HG03342 (cell line): ENCODE data around the gene RNPEPL1.

ENCODE experiments used
- ATAC-seq: cut with Tn5 transposase; IDR thresholded peaks from one replicate; pipeline ENCODE4 v1.9.1; 2021; ENCODE audit warnings: mild to moderate bottlenecking, moderate library complexity; ENCODE audit not compliant: unreplicated experiment

RNPEPL1 gene

GRCh38 chr2:240588669-240589068 is 20.4 kb downstream of the RNPEPL1 start:
- no peak for ATAC-seq

DNA sequence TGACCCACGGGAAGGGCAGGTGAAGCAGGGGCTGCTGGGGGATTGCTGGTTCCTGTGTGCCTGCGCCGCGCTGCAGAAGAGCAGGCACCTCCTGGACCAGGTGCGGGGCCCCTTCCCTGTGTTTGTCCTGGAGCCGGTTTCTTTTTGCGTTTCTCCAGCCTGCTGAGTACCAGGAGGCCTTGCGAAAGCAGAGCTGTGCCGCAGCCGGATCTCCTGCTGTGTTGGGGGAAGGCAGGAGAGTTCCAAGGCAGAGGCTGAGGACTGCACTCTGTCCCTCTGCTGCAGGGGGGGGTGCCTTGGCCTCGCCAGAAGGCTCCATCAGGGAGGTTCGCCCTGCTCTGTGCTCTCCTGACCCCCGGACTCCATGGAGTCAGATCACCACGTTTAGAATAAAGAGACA is 21.1 kb downstream of the RNPEPL1 start:
- ATAC-seq, result no peak

DNA sequence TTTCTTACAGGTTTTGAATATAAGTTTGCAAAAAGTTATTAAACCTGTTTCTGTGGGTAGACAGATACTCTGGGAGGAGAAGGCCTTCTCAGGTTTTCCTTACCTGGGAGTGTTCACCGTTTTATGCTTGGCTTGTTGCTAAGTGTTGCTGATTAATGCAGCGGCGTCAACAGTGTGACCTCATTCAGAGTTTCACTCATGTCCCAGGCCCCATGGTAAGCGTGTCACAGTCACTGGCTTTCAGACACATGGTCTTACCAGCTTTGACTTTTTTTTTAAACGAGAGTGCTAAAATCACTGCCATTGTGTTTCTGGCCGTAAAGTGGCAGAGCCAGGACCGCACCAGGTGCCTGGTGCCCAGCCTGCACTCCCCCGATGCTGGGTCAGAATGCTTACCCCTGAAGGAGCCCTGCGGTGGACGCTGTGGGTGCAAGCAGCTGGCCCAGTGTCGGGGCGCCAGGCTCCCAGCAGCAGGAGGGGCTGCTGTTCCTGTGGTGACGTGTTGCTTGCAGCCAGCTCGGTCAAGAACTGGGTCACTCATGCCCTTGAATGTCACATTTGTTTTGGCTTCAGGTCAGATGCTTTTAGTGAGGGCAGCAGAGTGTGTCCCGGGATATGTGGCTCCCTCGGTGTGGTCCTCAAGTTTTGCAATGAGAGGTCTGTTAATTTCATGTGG is 21.7 kb downstream of the RNPEPL1 start:
- ATAC-seq, result no peak

DNA sequence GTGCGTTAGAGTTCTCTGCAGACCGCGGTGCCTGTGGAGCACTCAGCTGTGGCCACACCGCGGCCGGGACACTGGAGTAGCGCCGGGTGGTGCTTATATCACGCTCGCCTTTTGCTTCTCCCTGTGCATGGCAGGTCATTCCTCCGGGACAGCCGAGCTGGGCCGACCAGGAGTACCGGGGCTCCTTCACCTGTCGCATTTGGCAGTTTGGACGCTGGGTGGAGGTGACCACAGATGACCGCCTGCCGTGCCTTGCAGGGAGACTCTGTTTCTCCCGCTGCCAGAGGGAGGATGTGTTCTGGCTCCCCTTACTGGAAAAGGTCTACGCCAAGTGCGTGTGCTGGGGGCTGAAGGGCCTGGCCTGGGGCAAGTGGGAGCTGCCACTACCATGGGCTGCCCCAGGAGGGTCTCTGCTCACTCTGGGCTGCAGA is 22.4 kb downstream of the RNPEPL1 start:
- no peak for ATAC-seq

GRCh38 chr2:240591226-240591625 is 22.9 kb downstream of the RNPEPL1 start:
- no peak for ATAC-seq

DNA sequence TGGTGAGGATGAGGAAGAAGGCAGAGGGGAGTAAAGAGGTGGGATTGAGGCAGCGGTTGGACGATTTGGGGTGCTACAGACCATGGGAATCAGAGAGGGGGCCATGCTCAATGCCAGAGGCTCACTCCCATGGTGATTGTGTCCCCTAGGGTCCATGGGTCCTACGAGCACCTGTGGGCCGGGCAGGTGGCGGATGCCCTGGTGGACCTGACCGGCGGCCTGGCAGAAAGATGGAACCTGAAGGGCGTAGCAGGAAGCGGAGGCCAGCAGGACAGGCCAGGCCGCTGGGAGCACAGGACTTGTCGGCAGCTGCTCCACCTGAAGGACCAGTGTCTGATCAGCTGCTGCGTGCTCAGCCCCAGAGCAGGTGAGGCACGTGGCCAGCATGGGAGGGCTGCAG is 23.5 kb downstream of the RNPEPL1 start:
- no peak for ATAC-seq

- no peak for ATAC-seq
Observed at GRCh38 chr2:240593026-240593702, 24.9 kb downstream of the RNPEPL1 start.

DNA sequence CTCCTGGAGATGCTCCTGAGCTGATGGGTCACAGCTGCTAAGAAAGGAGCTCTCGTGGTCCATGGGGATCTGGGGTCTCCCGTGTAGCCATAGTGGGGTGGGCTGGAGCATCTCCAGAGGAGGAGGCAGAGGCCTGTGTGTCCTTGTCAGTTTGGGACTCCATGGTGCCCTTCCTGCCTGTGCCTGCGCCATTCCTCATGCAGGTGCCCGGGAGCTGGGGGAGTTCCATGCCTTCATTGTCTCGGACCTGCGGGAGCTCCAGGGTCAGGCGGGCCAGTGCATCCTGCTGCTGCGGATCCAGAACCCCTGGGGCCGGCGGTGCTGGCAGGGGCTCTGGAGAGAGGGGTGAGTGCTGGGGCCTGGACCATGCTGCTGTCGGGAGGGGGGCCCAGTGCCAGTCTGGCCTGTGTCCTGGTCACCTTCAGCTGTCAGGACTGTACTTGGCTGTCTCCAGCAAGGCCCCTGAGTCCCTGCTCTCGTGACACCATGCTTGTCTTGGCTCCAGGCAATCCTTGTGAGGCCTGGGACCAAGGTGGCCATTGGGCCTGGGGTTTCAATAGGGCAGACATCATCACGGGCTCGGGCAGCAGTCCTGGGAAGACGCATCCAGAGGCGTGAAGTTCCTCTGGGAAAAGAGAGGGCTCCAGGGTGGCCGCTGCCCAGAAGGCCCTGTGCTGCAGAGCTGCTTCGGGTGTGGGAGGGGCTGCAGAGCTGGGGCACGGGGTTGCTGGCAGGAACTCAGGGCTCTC is 25.6 kb downstream of the RNPEPL1 start:
- no peak for ATAC-seq

- ATAC-seq, result no peak
Observed at GRCh38 chr2:240594511-240595380, 26.5 kb downstream of the RNPEPL1 start.

DNA sequence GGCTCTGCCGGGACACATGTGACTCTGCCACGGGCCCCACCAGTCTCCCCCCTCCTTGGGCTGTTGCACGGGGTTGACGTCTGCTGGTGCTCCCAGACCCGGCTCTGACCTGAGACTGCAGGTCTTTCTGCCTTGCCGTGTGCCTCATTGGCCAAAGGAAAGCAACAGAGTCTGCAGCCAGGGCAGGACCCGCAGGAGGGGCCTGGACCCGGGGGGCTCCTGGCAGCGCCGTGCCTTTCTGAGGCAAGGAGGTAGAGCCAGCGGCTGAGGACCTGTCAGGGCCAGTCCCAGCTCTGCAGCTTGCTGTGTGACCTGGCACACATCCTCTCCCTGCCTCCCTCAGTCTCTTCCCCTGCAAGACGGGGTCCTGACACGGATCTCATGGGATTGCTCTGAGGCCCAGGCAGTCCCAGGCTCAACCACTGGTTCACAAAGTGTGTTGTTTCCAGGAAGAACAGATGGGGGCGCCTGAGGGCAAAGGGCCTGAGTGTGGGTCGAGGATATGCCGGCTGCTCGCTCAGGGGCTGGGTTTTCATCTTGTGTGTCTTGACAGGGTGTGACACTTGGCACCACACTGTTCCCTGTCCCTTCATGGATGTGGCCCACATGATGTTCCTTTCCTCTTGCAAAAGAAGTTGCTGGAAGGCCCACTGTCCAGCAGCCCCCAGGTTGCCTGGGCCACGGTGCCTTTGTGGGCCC is 27.2 kb downstream of the RNPEPL1 start:
- ATAC-seq, result no peak

DNA sequence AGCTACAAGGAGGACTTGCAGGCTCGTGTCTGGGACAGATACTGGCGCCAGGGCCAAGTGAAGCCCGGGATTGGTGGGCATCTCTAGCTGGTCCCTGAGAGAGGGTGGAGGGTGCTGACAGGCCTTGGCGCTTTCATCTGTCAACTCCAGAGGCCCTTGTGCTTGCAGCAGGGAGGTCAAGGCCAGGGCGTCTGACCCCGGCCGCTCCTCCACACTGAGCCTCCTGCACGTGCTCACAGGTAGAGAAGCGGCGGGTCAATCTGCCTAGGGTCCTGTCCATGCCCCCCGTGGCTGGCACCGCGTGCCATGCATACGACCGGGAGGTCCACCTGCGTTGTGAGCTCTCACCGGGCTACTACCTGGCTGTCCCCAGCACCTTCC is 27.8 kb downstream of the RNPEPL1 start:
- no peak for ATAC-seq

DNA sequence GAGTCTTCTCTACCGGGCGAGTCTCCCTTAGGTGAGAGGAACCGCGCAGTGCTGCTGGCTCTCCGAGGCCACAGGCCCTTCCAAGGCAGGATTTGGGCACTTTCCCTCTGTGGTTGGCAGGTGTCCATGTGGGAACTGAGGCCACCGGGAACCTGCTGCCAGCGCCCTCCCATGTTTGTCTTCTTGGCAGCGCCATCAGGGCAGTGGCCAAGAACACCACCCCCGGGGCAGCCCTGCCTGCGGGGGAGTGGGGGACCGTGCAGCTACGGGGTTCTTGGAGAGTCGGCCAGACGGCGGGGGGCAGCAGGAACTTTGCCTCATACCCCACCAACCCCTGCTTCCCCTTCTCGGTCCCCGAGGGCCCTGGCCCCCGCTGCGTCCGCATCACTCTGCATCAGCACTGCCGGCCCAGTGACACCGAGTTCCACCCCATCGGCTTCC is 28.2 kb downstream of the RNPEPL1 start:
- no peak for ATAC-seq

DNA sequence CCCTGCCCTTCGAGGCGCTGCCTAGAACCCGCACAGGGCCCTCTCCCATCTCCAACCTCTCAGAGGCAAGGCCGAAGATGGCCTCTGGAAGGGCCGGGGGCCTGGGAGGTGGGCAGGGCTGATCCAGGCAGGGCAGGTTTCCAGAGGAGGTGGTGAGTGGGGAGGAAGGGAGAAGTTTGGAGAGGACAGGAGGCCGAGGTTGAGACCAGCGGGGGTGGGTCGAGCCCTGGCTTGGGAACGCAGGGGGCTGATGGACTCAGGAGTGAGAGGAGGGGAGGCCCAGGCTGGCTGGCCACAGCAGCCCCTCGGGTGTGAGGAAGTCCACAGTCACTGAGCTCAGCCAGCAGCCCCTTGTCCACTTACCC is 28.8 kb downstream of the RNPEPL1 start:
- no peak for ATAC-seq

DNA sequence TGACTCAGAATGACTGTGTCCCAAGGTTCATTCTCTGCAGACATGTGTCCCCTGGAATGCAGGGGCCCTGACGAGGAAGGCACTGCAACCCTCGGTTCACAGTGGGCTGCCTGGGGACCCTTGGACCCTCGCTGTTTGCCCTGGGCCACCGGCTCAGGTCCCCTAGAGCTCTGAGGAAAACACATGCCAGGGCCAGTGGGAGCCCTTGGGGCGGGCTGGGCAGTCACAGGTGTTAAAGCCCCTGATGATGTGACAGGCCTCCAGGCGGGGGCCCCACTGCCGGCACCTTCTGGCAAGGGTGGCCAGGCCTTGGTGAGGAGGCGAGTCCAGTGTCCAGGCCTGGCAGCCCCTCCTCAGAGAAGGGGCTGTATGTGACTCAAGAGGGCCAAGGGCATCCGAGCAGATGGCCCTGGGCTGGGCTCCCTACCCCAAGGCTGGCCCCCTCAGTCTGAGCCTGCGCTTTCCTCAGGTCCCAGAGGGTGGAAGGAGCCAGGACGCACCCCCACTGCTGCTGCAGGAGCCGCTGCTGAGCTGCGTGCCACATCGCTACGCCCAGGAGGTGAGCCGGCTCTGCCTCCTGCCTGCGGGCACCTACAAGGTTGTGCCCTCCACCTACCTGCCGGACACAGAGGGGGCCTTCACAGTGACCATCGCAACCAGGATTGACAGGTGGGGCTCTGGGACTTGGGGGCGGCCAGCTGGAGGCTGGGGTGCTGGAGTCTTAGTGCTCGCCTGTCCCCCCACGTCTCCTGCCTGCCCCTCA is 29.3 kb downstream of the RNPEPL1 start:
- ATAC-seq, result no peak

- ATAC-seq, result no peak
Observed at GRCh38 chr2:240598311-240598911, 30.1 kb downstream of the RNPEPL1 start.

- no peak for ATAC-seq
Observed at GRCh38 chr2:240599141-240599583, 30.9 kb downstream of the RNPEPL1 start.

DNA sequence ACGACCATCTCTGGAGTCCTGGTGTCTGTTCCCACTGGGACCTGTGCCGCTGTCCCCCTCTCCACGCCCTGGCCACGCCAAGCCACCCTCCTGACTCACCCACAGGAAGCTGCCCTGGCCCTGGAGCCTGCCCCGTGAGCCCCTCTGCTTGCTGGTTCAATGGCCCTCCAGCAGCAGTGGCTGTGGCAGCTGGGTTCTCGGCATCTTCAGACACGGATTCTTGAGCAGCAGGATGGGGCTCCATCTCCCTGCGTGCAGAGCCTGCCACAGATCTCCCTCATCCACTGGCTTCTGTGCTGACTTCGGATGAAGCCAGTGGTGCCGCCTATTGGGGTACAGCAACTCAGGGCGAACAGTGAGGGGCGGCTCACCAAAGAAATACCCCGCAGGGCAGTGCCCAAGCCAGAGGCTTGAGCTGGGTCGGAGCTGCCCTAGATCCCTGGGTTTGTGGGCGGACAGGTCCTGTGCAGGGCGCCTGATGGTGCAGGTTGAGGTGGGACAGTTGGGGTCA is 32.2 kb downstream of the RNPEPL1 start:
- ATAC-seq, result no peak

GRCh38 chr2:240601061-240601830 is 33.0 kb downstream of the RNPEPL1 start:
- no peak for ATAC-seq
